Measurements from ENCODE around the gene BEND3.

- TF ChIP-seq CTCF (IDR thresholded peaks at IDR 0.05) = no peak
- no peak for TF ChIP-seq POLR2A (IDR thresholded peaks at IDR 0.05)
Measured at GRCh38 chr6:107121266-107121665, 6.0 kb upstream of the BEND3 start.

All from lower leg skin (tissue), 3 donors.